K562 (cell line): ENCODE data around the gene TRDN. TPM values are rescaled to one million over a fixed set of nuclear protein-coding genes. Genes with fewer than 3 reads are reported as not detected.

Source experiments
- ATAC-seq: fragments of 200-7000 bp; cut with Tn5 transposase; 3 replicates; pipeline ENCODE4 v1.9.1; 2020; ENCODE audit warnings: moderate library complexity
- BruUV-seq: library from RNA; stranded (reverse); fragments of 400-500 nt; replicated peaks from 2 replicates; lab custom pipeline; 2021; lab: Mats Ljungman, UMichigan
- CTCF ChIA-PET: fragments of 300-600 bp; formaldehyde crosslinking; extraction: SDS; loops from one replicate; lab custom pipeline; 2021; ENCODE audit warnings: low intra/inter-chr PET ratio; lab: Yijun Ruan, JAX
- POLR2A ChIA-PET: fragments of 300-600, 350-650 bp; sonication (Branson Sonifier 250); formaldehyde crosslinking; extraction: SDS; loops from one replicate; lab custom pipeline; 2021; ENCODE audit warnings: antibody characterized with exemption, inconsistent platforms; lab: Yijun Ruan, JAX
- DNase-seq, 4 experiments: peaks; one replicate each; pipeline versions ENCODE4 v3.0.0 to v3.0.0-alpha.2; 2011 to 2018; ENCODE audit warnings: low spot score in 3 of 4, mixed read lengths in 3 of 4; ENCODE audit errors: extremely low read depth in 1 of 4
- FAIRE-seq: peaks from 2 replicates; lab custom pipeline; 2011; peaks lifted over from hg19 to GRCh38; lab: Jason Lieb, UNC
- H2AFZ ChIP-seq: 2 replicates; pipeline ENCODE4 v1.6.0; 2011; ENCODE audit warnings: low read depth, low read length, control low read depth, inconsistent platforms
- H3K27ac ChIP-seq: fragments of 200-600 bp; 3 replicates; pipeline ENCODE4 v1.8.0; 2011; ENCODE audit warnings: low read depth, mild to moderate bottlenecking, control low read depth, inconsistent platforms, low read length, moderate library complexity, mixed read lengths; ENCODE audit errors: extremely low read depth
- H3K27me3 ChIP-seq, 2 experiments: fragments of 300-600 bp in 1 of 2; 2 replicates in 1 of 2; 3 replicates in 1 of 2; pipeline versions ENCODE4 v1.6.0 to v1.8.0; 2011; ENCODE audit warnings: inconsistent platforms in 2 of 2, low read length in 2 of 2, mild to moderate bottlenecking in 1 of 2, mixed read lengths in 1 of 2, moderate library complexity in 1 of 2; ENCODE audit not compliant: control insufficient read depth in 2 of 2, insufficient read depth in 2 of 2
- H3K36me3 ChIP-seq: fragments of 300-600 bp; 3 replicates; pipeline ENCODE4 v1.8.0; 2011; ENCODE audit warnings: mild to moderate bottlenecking, low read length, inconsistent platforms; ENCODE audit not compliant: control insufficient read depth, insufficient read depth
- H3K4me1 ChIP-seq, 2 experiments: fragments of 200-600 bp in 1 of 2; replicated peaks in 1 of 2; 2 replicates in 1 of 2; 3 replicates in 1 of 2; pipeline versions ENCODE4 v1.5.1 to v1.8.0; 2011; ENCODE audit warnings: inconsistent platforms in 2 of 2, low read length in 2 of 2, mild to moderate bottlenecking in 1 of 2, mixed read lengths in 1 of 2, moderate library complexity in 1 of 2; ENCODE audit not compliant: control insufficient read depth in 2 of 2, insufficient read depth in 2 of 2
- H3K4me2 ChIP-seq: 2 replicates; pipeline ENCODE4 v1.6.1; 2011; ENCODE audit warnings: low read length, control low read depth, inconsistent platforms, mixed read lengths; ENCODE audit not compliant: insufficient read depth
- H3K4me3 ChIP-seq: fragments of 200-600 bp; sonication (generic), shearing (Covaris generic); 2 replicates; pipeline ENCODE4 v1.5.1; 2016; ENCODE audit warnings: control low read depth, inconsistent platforms
- H3K79me2 ChIP-seq: fragments of 200-600 bp; 3 replicates; pipeline ENCODE4 v1.8.0; 2011; ENCODE audit warnings: low read length, inconsistent platforms; ENCODE audit not compliant: control insufficient read depth, insufficient read depth
- H3K9ac ChIP-seq, 2 experiments: 2 replicates each; pipeline versions ENCODE4 v1.6.0 to v1.6.1; 2011; ENCODE audit warnings: low read depth in 2 of 2, low read length in 2 of 2, control low read depth in 1 of 2, inconsistent platforms in 1 of 2, mild to moderate bottlenecking in 1 of 2, mixed read lengths in 1 of 2; ENCODE audit not compliant: insufficient read depth in 1 of 2
- H3K9me1 ChIP-seq: one replicate; pipeline ENCODE4 v1.6.0; 2011; ENCODE audit warnings: inconsistent platforms, mild to moderate bottlenecking, low read length, moderate library complexity; ENCODE audit not compliant: control insufficient read depth, insufficient read depth
- H3K9me3 ChIP-seq: replicated peaks from 2 replicates; pipeline ENCODE4 v1.5.1; 2011; ENCODE audit warnings: low read depth, low read length, inconsistent platforms; ENCODE audit not compliant: control insufficient read depth, insufficient read depth
- H4K20me1 ChIP-seq: replicated peaks from 2 replicates; pipeline ENCODE4 v1.6.1; 2011; ENCODE audit warnings: low read length, inconsistent platforms, mixed read lengths; ENCODE audit not compliant: control insufficient read depth, insufficient read depth
- AFF4 ChIP-seq: sonication (generic); formaldehyde crosslinking; IDR thresholded peaks from 2 replicates; pipeline ENCODE4 v1.8.0; 2023; ENCODE audit warnings: mild to moderate bottlenecking, missing genetic modification reagents
- ATF1 ChIP-seq, 2 experiments: fragments of 450-650 bp in 1 of 2; IDR thresholded peaks; 2 replicates each; pipeline ENCODE4 v1.6.1; 2016; ENCODE audit warnings: missing compliant biosample characterization in 1 of 2, missing genetic modification characterization in 1 of 2
- EWSR1 ChIP-seq: fragments of 450-650 bp; IDR thresholded peaks from 2 replicates; pipeline ENCODE4 v1.6.1; 2018; ENCODE audit warnings: borderline replicate concordance, mild to moderate bottlenecking, low read depth, moderate library complexity; ENCODE audit not compliant: partially characterized antibody
- KDM1A ChIP-seq, 2 experiments: fragments of 450-650 bp; IDR thresholded peaks; 2 replicates each; pipeline ENCODE4 v1.6.1; 2016; ENCODE audit warnings: mild to moderate bottlenecking in 2 of 2
- POLR3G ChIP-seq: IDR thresholded peaks from 2 replicates; pipeline ENCODE4 v1.6.1; 2011; ENCODE audit not compliant: insufficient read length, insufficient replicate concordance; ENCODE audit errors: extremely low read depth
- RBM15 ChIP-seq: fragments of 200-400 bp; formaldehyde crosslinking; IDR thresholded peaks from 2 replicates; pipeline ENCODE4 v1.6.1; 2018; ENCODE audit warnings: mild to moderate bottlenecking, low read length, moderate library complexity; ENCODE audit not compliant: insufficient read depth
- RCOR1 ChIP-seq, 2 experiments: IDR thresholded peaks; 2 replicates each; pipeline ENCODE4 v1.6.1; 2012; ENCODE audit warnings: low read depth in 2 of 2, low read length in 2 of 2, borderline replicate concordance in 1 of 2, improper control_type of control experiment in 1 of 2
- SREBF2 ChIP-seq: sonication (generic); formaldehyde crosslinking; IDR thresholded peaks from 2 replicates; pipeline ENCODE4 v1.4.0; 2020; ENCODE audit warnings: mild to moderate bottlenecking, missing genetic modification reagents
- ZBTB33 ChIP-seq: sonication (generic); formaldehyde crosslinking; IDR thresholded peaks from 2 replicates; pipeline ENCODE4 v1.8.1; 2023; ENCODE audit warnings: mild to moderate bottlenecking, missing genetic modification reagents
- ZNF592 ChIP-seq: fragments of 450-650 bp; IDR thresholded peaks from 2 replicates; pipeline ENCODE4 v1.6.1; 2017; ENCODE audit warnings: antibody characterized with exemption, mild to moderate bottlenecking
- ZNF77 ChIP-seq: fragments of 250-450 bp; sonication (Bioruptor Pico); IDR thresholded peaks from 2 replicates; pipeline ENCODE4 v1.5.0; 2020
- WGBS: fragments of 100-300 bp; shearing (Covaris generic); methylation state at CpG from one replicate; pipeline ENCODE4 v1.1.6; 2016; ENCODE audit warnings: low coverage, mixed read lengths; ENCODE audit not compliant: insufficient coverage; ENCODE audit errors: missing lambda C conversion rate; 5-methylcytosine and 5-hydroxymethylcytosine counted together
- in situ Hi-C: fragments of 300-500 bp; cut with MboI; formaldehyde crosslinking; loops from 4 replicates; pipeline ENCODE4 v1.15.0; 2018; ENCODE audit warnings: inconsistent platforms, mixed read lengths
- intact Hi-C: fragments of 100-400 bp; cut with micrococcal nuclease; formaldehyde crosslinking; loops from 2 replicates; pipeline ENCODE4 v1.14.2; 2022
- polyA plus RNA-seq, 8 experiments: library from polyadenylated mRNA; depleted of rRNA in 4 of 8; stranded (reverse) in 5 of 8; unstranded in 3 of 8; fragments of >200 nt; fragmentation: Nextera tagmentation in 2 of 8; fragmentation: Illumina TruSeq in 1 of 8; extraction: Ambion mirVana in 2 of 8; extraction: Trizol in 1 of 8; gene quantifications; 2 replicates each; pipeline versions ENCODE4 v1.2.1 to v1.2.3, GENCODE V29; 2011 to 2014; ENCODE audit warnings: inconsistent platforms in 1 of 8, missing spikeins in 1 of 8
- total RNA-seq, 7 experiments: library from RNA; depleted of rRNA in 6 of 7; stranded (reverse); fragments of >200 nt in 6 of 7; fragmentation: Illumina TruSeq in 2 of 7; extraction: Trizol in 2 of 7; gene quantifications; 2 replicates each; pipeline versions ENCODE4 v1.2.1 to v1.2.3, GENCODE V29; 2011 to 2021; ENCODE audit warnings: low replicate concordance in 1 of 7

Gene TRDN
- total and polyA plus RNA-seq, 9 of the 15 experiments (the other 6 are each of a cell fraction or from before 2014, with no cell fraction given), result 0.05 to 0.50 (median 0.16) TPM

- Histone ChIP-seq H2AFZ (no peak overlapping the region), H3K27me3 (no peaks in the 10 kb centered on the region), H3K27ac (no peak overlapping the region), H4K20me1 (no peaks in the 10 kb centered on the region), H3K4me3 (no peak overlapping the region), H3K4me2 (no peak overlapping the region), H3K4me1 (no peaks in the 10 kb centered on the region), H3K9me3 (no peaks in the 10 kb centered on the region), H3K9me1 (no peaks in the 10 kb centered on the region), H3K79me2 (no peaks in the 10 kb centered on the region), H3K9ac (no peak overlapping the region), H3K36me3 (no peaks in the 10 kb centered on the region)
- ChIA-PET POLR2A (no interaction called here), CTCF (no interaction called here)
- ATAC-seq, result no peak
- in situ Hi-C loops (no loop called here), intact Hi-C loops (no loop called here)
- no peak for FAIRE-seq
- no TSS peak for BruUV-seq
- no peak for DNase-seq
- WGBS, result 8% methylated on average over 5 of the region's 5 CpGs
- no peak for TF ChIP-seq ZNF77 (CRISPR knock-in tag)
- no peak for TF ChIP-seq KDM1A (IDR thresholded peaks at IDR 0.05)
- no peak for TF ChIP-seq RCOR1 (IDR thresholded peaks at IDR 0.05; ENCODE audit: borderline replicate concordance in 1 of 2, low read depth in 2 of 2, low read length in 2 of 2)
- no peak for TF ChIP-seq POLR3G
- no peak for TF ChIP-seq EWSR1
- no peak for TF ChIP-seq RBM15
- TF ChIP-seq SREBF2, result no peak
- TF ChIP-seq ZBTB33 (CRISPR knock-in tag), result no peak
- TF ChIP-seq ZNF592, result no peak
- TF ChIP-seq AFF4 (CRISPR knock-in tag), result no peak
- no peak for TF ChIP-seq ATF1 (CRISPR knock-in tag; IDR thresholded peaks at IDR 0.05)
- TF ChIP-seq ATF1 (tag; IDR thresholded peaks at IDR 0.05), result no peak
Measured at GRCh38 chr6:123661105-123661891, 24.5 kb upstream of the TRDN start.
